Fibroblast of the conjunctiva (primary cell): Measurements from ENCODE around the gene ADAMTS14.

Source experiments
- DNase-seq: peaks from one replicate; pipeline ENCODE4 v3.0.0-alpha.2; 2010; ENCODE audit warnings: low read depth

Gene ADAMTS14

GRCh38 chr10:70733051-70733450 lies 60.7 kb downstream of the ADAMTS14 start:
- DNase-seq = no peak

GRCh38 chr10:70735161-70735560 lies 62.9 kb downstream of the ADAMTS14 start:
- DNase-seq = no peak

- no peak for DNase-seq
Measured at GRCh38 chr10:70736525-70736924, 64.2 kb downstream of the ADAMTS14 start.

- DNase-seq = no peak
Measured at GRCh38 chr10:70737250-70737649, 64.9 kb downstream of the ADAMTS14 start.

GRCh38 chr10:70738006-70738760 lies 65.9 kb downstream of the ADAMTS14 start:
- DNase-seq = no peak

- DNase-seq = no peak
Measured at GRCh38 chr10:70738761-70739121, 66.4 kb downstream of the ADAMTS14 start.

GRCh38 chr10:70740406-70741288 lies 68.3 kb downstream of the ADAMTS14 start:
- DNase-seq = no peak

GRCh38 chr10:70742537-70743429 lies 70.5 kb downstream of the ADAMTS14 start:
- DNase-seq = no peak

- DNase-seq = no peak
Measured at GRCh38 chr10:70743430-70743788, 71.1 kb downstream of the ADAMTS14 start.

GRCh38 chr10:70743879-70744278 lies 71.6 kb downstream of the ADAMTS14 start:
- no peak for DNase-seq

GRCh38 chr10:70744617-70745143 lies 72.4 kb downstream of the ADAMTS14 start:
- DNase-seq = no peak

- no peak for DNase-seq
Measured at GRCh38 chr10:70745555-70745954, 73.2 kb downstream of the ADAMTS14 start.

GRCh38 chr10:70747192-70747965 lies 75.1 kb downstream of the ADAMTS14 start:
- DNase-seq = no peak

GRCh38 chr10:70748305-70748704 lies 76.0 kb downstream of the ADAMTS14 start:
- DNase-seq = no peak

GRCh38 chr10:70748801-70749573 lies 76.7 kb downstream of the ADAMTS14 start:
- DNase-seq = no peak

- no peak for DNase-seq
Measured at GRCh38 chr10:70749756-70750155, 77.5 kb downstream of the ADAMTS14 start.

- DNase-seq = no peak
Measured at GRCh38 chr10:70750156-70750703, 77.9 kb downstream of the ADAMTS14 start.

- DNase-seq = no peak
Measured at GRCh38 chr10:70751356-70751755, 79.0 kb downstream of the ADAMTS14 start.

GRCh38 chr10:70751991-70752390 lies 79.7 kb downstream of the ADAMTS14 start:
- no peak for DNase-seq

GRCh38 chr10:70752571-70752970 lies 80.3 kb downstream of the ADAMTS14 start:
- DNase-seq = no peak
